Ishikawa (cell line): ENCODE measurements around the gene SLC22A15.

Experiments used
- CEBPB ChIP-seq: IDR thresholded peaks from 2 replicates; pipeline ENCODE4 v1.6.1; 2012
- CREB1 ChIP-seq: IDR thresholded peaks from 2 replicates; pipeline ENCODE4 v1.6.1; 2012; ENCODE audit warnings: low read depth
- EGR1 ChIP-seq: IDR thresholded peaks from 2 replicates; pipeline ENCODE4 v1.6.1; 2012
- EP300 ChIP-seq: IDR thresholded peaks from 2 replicates; pipeline ENCODE4 v1.6.1; 2012; ENCODE audit warnings: borderline replicate concordance
- FOXM1 ChIP-seq: IDR thresholded peaks from 2 replicates; pipeline ENCODE4 v1.6.1; 2012; ENCODE audit warnings: low read depth, borderline replicate concordance
- NFIC ChIP-seq: IDR thresholded peaks from 2 replicates; pipeline ENCODE4 v1.6.1; 2012
- RAD21 ChIP-seq: IDR thresholded peaks from 2 replicates; pipeline ENCODE4 v1.6.1; 2012; ENCODE audit warnings: low read depth
- TAF1 ChIP-seq: IDR thresholded peaks from 2 replicates; pipeline ENCODE4 v1.6.1; 2012; ENCODE audit warnings: low read depth, mild to moderate bottlenecking
- TCF12 ChIP-seq: IDR thresholded peaks from 2 replicates; pipeline ENCODE4 v1.6.1; 2012; ENCODE audit warnings: low read depth
- TEAD4 ChIP-seq: IDR thresholded peaks from 2 replicates; pipeline ENCODE4 v1.6.1; 2012
- YY1 ChIP-seq: IDR thresholded peaks from 2 replicates; pipeline ENCODE4 v1.6.1; 2012; ENCODE audit warnings: low read depth
- ZBTB7A ChIP-seq: IDR thresholded peaks from 2 replicates; pipeline ENCODE4 v1.6.1; 2012; ENCODE audit warnings: low read depth
- TF ChIP-seq, protein P1 (sequence below): IDR thresholded peaks from 2 replicates; pipeline ENCODE4 v1.6.1; 2012
- TF ChIP-seq, protein P2 (sequence below): IDR thresholded peaks from 2 replicates; pipeline ENCODE4 v1.6.1; 2012
- TF ChIP-seq, protein P3 (sequence below): IDR thresholded peaks from 2 replicates; pipeline ENCODE4 v1.6.1; 2012; ENCODE audit warnings: low read depth, mild to moderate bottlenecking

SLC22A15 gene

DNA sequence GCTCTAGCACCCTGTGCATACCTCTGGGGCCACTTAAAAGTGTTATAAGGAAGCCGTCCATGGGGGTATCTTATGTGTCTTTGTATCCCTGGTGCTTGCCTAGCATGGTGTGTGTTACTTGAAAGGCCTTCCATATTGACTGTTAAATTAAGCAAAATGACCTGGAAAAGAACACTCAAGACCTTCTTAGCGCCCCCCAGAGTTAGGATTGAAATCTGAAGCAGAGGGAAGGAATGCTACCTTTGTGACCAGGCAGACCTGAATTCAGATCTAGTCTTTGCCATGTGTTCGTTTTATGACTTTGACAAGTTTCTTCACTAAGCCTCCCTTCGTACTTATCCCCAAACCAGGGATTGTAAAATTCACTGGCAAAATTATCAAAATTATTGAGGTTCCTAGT, 59.9 kb downstream of the SLC22A15 start:
- TF ChIP-seq, protein P1, sequence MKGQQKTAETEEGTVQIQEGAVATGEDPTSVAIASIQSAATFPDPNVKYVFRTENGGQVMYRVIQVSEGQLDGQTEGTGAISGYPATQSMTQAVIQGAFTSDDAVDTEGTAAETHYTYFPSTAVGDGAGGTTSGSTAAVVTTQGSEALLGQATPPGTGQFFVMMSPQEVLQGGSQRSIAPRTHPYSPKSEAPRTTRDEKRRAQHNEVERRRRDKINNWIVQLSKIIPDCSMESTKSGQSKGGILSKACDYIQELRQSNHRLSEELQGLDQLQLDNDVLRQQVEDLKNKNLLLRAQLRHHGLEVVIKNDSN: no peak
- TF ChIP-seq CEBPB: no peak
- no peak for TF ChIP-seq CREB1
- no peak for TF ChIP-seq ZBTB7A
- TF ChIP-seq, protein P2, sequence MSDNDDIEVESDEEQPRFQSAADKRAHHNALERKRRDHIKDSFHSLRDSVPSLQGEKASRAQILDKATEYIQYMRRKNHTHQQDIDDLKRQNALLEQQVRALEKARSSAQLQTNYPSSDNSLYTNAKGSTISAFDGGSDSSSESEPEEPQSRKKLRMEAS: no peak
- TF ChIP-seq YY1: no peak
- TF ChIP-seq, protein P3, sequence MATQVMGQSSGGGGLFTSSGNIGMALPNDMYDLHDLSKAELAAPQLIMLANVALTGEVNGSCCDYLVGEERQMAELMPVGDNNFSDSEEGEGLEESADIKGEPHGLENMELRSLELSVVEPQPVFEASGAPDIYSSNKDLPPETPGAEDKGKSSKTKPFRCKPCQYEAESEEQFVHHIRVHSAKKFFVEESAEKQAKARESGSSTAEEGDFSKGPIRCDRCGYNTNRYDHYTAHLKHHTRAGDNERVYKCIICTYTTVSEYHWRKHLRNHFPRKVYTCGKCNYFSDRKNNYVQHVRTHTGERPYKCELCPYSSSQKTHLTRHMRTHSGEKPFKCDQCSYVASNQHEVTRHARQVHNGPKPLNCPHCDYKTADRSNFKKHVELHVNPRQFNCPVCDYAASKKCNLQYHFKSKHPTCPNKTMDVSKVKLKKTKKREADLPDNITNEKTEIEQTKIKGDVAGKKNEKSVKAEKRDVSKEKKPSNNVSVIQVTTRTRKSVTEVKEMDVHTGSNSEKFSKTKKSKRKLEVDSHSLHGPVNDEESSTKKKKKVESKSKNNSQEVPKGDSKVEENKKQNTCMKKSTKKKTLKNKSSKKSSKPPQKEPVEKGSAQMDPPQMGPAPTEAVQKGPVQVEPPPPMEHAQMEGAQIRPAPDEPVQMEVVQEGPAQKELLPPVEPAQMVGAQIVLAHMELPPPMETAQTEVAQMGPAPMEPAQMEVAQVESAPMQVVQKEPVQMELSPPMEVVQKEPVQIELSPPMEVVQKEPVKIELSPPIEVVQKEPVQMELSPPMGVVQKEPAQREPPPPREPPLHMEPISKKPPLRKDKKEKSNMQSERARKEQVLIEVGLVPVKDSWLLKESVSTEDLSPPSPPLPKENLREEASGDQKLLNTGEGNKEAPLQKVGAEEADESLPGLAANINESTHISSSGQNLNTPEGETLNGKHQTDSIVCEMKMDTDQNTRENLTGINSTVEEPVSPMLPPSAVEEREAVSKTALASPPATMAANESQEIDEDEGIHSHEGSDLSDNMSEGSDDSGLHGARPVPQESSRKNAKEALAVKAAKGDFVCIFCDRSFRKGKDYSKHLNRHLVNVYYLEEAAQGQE: no peak
- TF ChIP-seq EGR1: no peak
- no peak for TF ChIP-seq EP300
- no peak for TF ChIP-seq FOXM1
- no peak for TF ChIP-seq TEAD4
- TF ChIP-seq NFIC: no peak
- no peak for TF ChIP-seq TAF1
- no peak for TF ChIP-seq TCF12
- TF ChIP-seq RAD21: no peak

DNA sequence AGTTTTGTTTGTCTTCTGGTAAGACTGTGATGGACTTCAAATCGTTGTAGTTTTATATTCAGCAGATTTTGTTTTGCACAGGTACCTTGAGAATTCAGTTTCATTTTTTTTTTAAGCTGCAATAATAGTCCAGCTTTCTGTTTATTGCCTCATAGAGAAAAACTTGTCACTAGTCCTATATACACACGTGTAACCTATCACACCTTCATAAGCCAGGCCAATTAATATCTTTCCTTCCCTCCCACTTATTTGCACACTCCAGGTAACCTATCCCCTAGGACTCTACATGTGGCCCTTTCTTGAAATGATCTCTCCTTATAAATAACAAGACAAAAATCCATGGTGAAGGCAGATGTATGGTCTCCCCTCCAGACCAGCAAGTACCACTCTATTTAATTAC, 62.4 kb downstream of the SLC22A15 start:
- TF ChIP-seq, protein P3: no peak
- TF ChIP-seq, protein P1: no peak
- TF ChIP-seq TAF1: no peak
- TF ChIP-seq EGR1: no peak
- TF ChIP-seq TEAD4: no peak

DNA sequence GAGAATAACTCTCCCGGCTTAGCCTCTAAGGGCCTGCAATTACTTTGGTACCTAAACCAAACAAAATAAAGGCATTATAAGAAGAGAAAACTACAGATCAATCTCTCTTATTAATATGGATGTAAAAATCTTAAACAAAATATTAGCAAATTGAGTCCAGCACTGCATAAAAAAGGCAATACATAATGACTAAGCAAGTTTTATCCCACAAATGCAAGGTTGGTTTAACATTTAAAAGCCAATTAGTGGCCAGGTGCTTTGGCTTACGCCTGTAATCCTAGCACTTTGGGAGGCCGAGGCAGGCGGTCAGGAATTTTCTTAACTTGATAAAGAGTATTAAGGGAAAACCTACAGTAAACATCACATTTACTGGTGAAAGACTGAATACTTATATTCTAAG, 67.8 kb downstream of the SLC22A15 start:
- TF ChIP-seq TEAD4 (no peak), YY1 (no peak), CEBPB (no peak), TAF1 (no peak), CREB1 (no peak), ZBTB7A (no peak), FOXM1 (no peak), NFIC (no peak), RAD21 (no peak), EGR1 (no peak), EP300 (no peak), TCF12 (no peak)
- TF ChIP-seq, protein P1: no peak
- TF ChIP-seq, protein P2: no peak
- TF ChIP-seq, protein P3: no peak

DNA sequence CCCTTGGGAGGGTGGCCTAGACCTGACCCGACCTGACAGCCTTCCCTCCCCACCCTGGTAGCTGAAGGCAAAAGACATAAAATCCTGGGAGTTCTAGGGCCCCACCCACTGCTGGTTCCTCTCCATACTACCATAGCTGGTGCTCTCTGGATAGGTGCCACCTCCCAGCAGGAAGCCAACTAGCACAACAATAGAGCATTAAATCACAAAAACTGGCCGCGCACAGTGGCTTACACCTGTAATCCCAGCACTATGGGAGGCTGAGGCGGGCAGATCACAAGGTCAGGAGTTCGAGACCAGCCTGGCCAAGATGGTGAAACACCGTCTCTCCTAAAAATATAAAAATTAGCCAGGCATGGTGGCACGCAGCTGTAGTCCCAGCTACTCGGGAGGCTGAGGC, 70.6 kb downstream of the SLC22A15 start:
- TF ChIP-seq TEAD4 (peak; percentile 33; the same call in 1 of the 2 replicates), EP300 (peak; percentile 33; the same call in 1 of the 2 replicates), NFIC (peak; percentile 95), TCF12 (peak; percentile 76)
- TF ChIP-seq, protein P1: 0 out of 2 replicates have a peak, but pooled peaks have one; percentile 12
